OCI-LY7 (cell line): Measurements from ENCODE around the gene SEMA3E. TPM values are rescaled to one million over a fixed set of nuclear protein-coding genes. Genes with fewer than 3 reads are reported as not detected.

Source experiments
- BruUV-seq: library from RNA; stranded (reverse); fragments of 400-500 nt; replicated peaks from 2 replicates; lab custom pipeline; 2021; lab: Mats Ljungman, UMichigan
- CTCF ChIA-PET: fragments of 300-600 bp; sonication (Branson Sonifier 250); formaldehyde crosslinking; loops from one replicate; lab custom pipeline; 2022; ENCODE audit warnings: antibody characterized with exemption; ENCODE audit not compliant: unreplicated experiment; lab: Charles Lee
- POLR2A ChIA-PET: fragments of 300-600 bp; sonication (Branson Sonifier 250); formaldehyde crosslinking; loops from one replicate; lab custom pipeline; 2022; ENCODE audit warnings: antibody characterized with exemption; lab: Charles Lee
- DNase-seq: peaks from one replicate; pipeline ENCODE4 v3.0.0-alpha.2; 2015; ENCODE audit warnings: low spot score
- H2AFZ ChIP-seq: fragments of 200-600 bp; sonication (generic), shearing (Covaris generic); 2 replicates; pipeline ENCODE4 v1.6.1; 2014; ENCODE audit warnings: mild to moderate bottlenecking, antibody characterized with exemption, low read length, moderate library complexity
- H3K27ac ChIP-seq: fragments of 200-600 bp; sonication (generic); 2 replicates; pipeline ENCODE4 v1.5.1; 2014; ENCODE audit warnings: mixed run types, low read depth, mild to moderate bottlenecking, moderate library complexity, low read length, inconsistent platforms; ENCODE audit not compliant: poor library complexity, severe bottlenecking
- H3K36me3 ChIP-seq: fragments of 200-600 bp; sonication (generic); 2 replicates; pipeline ENCODE4 v1.6.1; 2014; ENCODE audit warnings: mild to moderate bottlenecking, antibody characterized with exemption, low read length, moderate library complexity, mixed read lengths; ENCODE audit not compliant: insufficient read depth
- H3K4me1 ChIP-seq: fragments of 200-600 bp; sonication (generic); 2 replicates; pipeline ENCODE4 v1.5.1; 2014; ENCODE audit warnings: mild to moderate bottlenecking, low read length; ENCODE audit not compliant: insufficient read depth, poor library complexity, severe bottlenecking
- H3K4me2 ChIP-seq: fragments of 200-600 bp; sonication (generic); 2 replicates; pipeline ENCODE4 v1.6.1; 2014; ENCODE audit warnings: mild to moderate bottlenecking, low read length
- H3K4me3 ChIP-seq: fragments of 200-600 bp; sonication (generic); 2 replicates; pipeline ENCODE4 v1.5.1; 2014; ENCODE audit warnings: mild to moderate bottlenecking, low read depth, low read length; ENCODE audit not compliant: poor library complexity, severe bottlenecking
- H3K79me2 ChIP-seq: fragments of 200-600 bp; sonication (generic); 2 replicates; pipeline ENCODE4 v1.6.1; 2016; ENCODE audit warnings: low read depth, mild to moderate bottlenecking, low read length, moderate library complexity, mixed read lengths; ENCODE audit not compliant: insufficient read depth
- H3K9me2 ChIP-seq: fragments of 200-600 bp; sonication (generic); 2 replicates; pipeline ENCODE4 v1.6.1; 2016; ENCODE audit warnings: mild to moderate bottlenecking, low read length, mixed read lengths; ENCODE audit not compliant: insufficient read depth
- H3K9me3 ChIP-seq: fragments of 200-600 bp; sonication (generic); 2 replicates; pipeline ENCODE4 v1.6.1; 2014; ENCODE audit warnings: mild to moderate bottlenecking, mixed run types, low read length, mixed read lengths
- H4K20me1 ChIP-seq: fragments of 200-600 bp; sonication (generic); 2 replicates; pipeline ENCODE4 v1.6.1; 2014; ENCODE audit warnings: mild to moderate bottlenecking, antibody characterized with exemption, low read length, moderate library complexity, mixed read lengths; ENCODE audit not compliant: insufficient read depth
- CTCF ChIP-seq: fragments of 200-600 bp; sonication (generic); conservative IDR thresholded peaks from 2 replicates; pipeline ENCODE4 v1.5.1; 2014; ENCODE audit warnings: mild to moderate bottlenecking, antibody characterized with exemption, low read length, moderate library complexity, mixed read lengths
- EZH2phosphoT487 ChIP-seq: fragments of 200-600 bp; sonication (generic); IDR thresholded peaks from 2 replicates; pipeline ENCODE4 v1.6.1; 2018; ENCODE audit warnings: low read depth, borderline replicate concordance, mild to moderate bottlenecking, mixed run types, antibody characterized with exemption, low read length, moderate library complexity, mixed read lengths
- intact Hi-C: fragments of 100-400 bp; cut with micrococcal nuclease; formaldehyde crosslinking; loops from one replicate; pipeline ENCODE4 v1.10.0; 2022; ENCODE audit not compliant: unreplicated experiment
- total RNA-seq, 2 experiments: library from RNA; depleted of rRNA in 1 of 2; stranded (reverse); fragments of >200 nt in 1 of 2; shearing (Covaris generic) in 1 of 2; gene quantifications; 2 replicates each; pipeline ENCODE4 v1.2.3, GENCODE V29; 2014 to 2022

The SEMA3E gene
- total RNA-seq, 2 experiments from 2014 or later: 0.06 TPM; not detected in 1

GRCh38 chr7:83608716-83609115 is 40.2 kb downstream of the SEMA3E start:
- TF ChIP-seq EZH2phosphoT487 (no peak), CTCF (no peak)
- intact Hi-C loops: no loop called here
- no TSS peak for BruUV-seq
- CTCF ChIA-PET: no interaction called here
- Histone ChIP-seq H3K27ac (no peak overlapping the region), H4K20me1 (no peaks in the 10 kb centered on the region), H3K79me2 (no peaks in the 10 kb centered on the region), H3K9me2 (no peaks in the 10 kb centered on the region), H2AFZ (no peak overlapping the region), H3K9me3 (no peaks in the 10 kb centered on the region), H3K4me2 (no peak overlapping the region), H3K4me1 (no peaks in the 10 kb centered on the region), H3K36me3 (no peaks in the 10 kb centered on the region), H3K4me3 (no peak overlapping the region)
- POLR2A ChIA-PET: no interaction called here
- DNase-seq: no peak

GRCh38 chr7:83603649-83604048 is 45.3 kb downstream of the SEMA3E start:
- no peak overlapping the region for H2AFZ ChIP-seq
- BruUV-seq: no TSS peak
- no peaks in the 10 kb centered on the region for H3K9me3 ChIP-seq
- H3K4me2 ChIP-seq: no peak overlapping the region
- ChIA-PET POLR2A (interaction anchor here (0.6 kb wide), 1 partner anchor 12 kb away, joined by 4 read pairs; no protein-coding TSS in a partner anchor), CTCF (no interaction called here)
- H4K20me1 ChIP-seq: no peaks in the 10 kb centered on the region
- intact Hi-C loops: no loop called here
- H3K36me3 ChIP-seq: no peaks in the 10 kb centered on the region
- no peak overlapping the region for H3K27ac ChIP-seq
- no peak for DNase-seq
- H3K4me1 ChIP-seq: no peaks in the 10 kb centered on the region
- no peak overlapping the region for H3K4me3 ChIP-seq
- no peak for TF ChIP-seq EZH2phosphoT487
- no peak for TF ChIP-seq CTCF
- H3K79me2 ChIP-seq: no peaks in the 10 kb centered on the region
- no peaks in the 10 kb centered on the region for H3K9me2 ChIP-seq

GRCh38 chr7:83599131-83599530 is 49.8 kb downstream of the SEMA3E start:
- CTCF ChIA-PET: no interaction called here
- no peak overlapping the region for H3K4me3 ChIP-seq
- no peaks in the 10 kb centered on the region for H3K9me3 ChIP-seq
- no peaks in the 10 kb centered on the region for H3K9me2 ChIP-seq
- TF ChIP-seq CTCF (no peak), EZH2phosphoT487 (no peak)
- H3K36me3 ChIP-seq: no peaks in the 10 kb centered on the region
- no peak overlapping the region for H2AFZ ChIP-seq
- H3K4me2 ChIP-seq: no peak overlapping the region
- intact Hi-C loops: no loop called here
- POLR2A ChIA-PET: no interaction called here
- H4K20me1 ChIP-seq: no peaks in the 10 kb centered on the region
- H3K79me2 ChIP-seq: no peaks in the 10 kb centered on the region
- no TSS peak for BruUV-seq
- H3K4me1 ChIP-seq: no peaks in the 10 kb centered on the region
- H3K27ac ChIP-seq: no peak overlapping the region
- no peak for DNase-seq
